Measurements from ENCODE around the gene P3H3. TPM values are rescaled to one million over a fixed set of nuclear protein-coding genes. Genes with fewer than 3 reads are reported as not detected.

P3H3 gene
- polyA plus RNA-seq, 3 donors from 2014 or later = not detected

Other genes starting within 250 kb of the P3H3 start
- 10 to 100 TPM; 13.6 to 59.5 (median 20.7) TPM for gene CHD4, start 221.0 kb upstream of the P3H3 start, polyA plus RNA-seq
- 10 to 100 TPM in 2 of 3 donors, 1 to 10 TPM in 1; 9.6 to 36.1 (median 11.6) TPM for gene LPAR5, start 192.4 kb upstream of the P3H3 start, polyA plus RNA-seq
- gene ACRBP, start 181.0 kb upstream of the P3H3 start, polyA plus RNA-seq = 10 to 100 TPM in 1 of 3 donors, 1 to 10 TPM in 1, not detected in 1; 4.2 to 10.2 TPM
- gene ING4, start 165.3 kb upstream of the P3H3 start, polyA plus RNA-seq = 100 to 1,000 TPM in 1 of 3 donors, 10 to 100 TPM in 2; 60.7 to 156 (median 93.9) TPM
- gene ZNF384, start 139.0 kb upstream of the P3H3 start, polyA plus RNA-seq = 10 to 100 TPM; 14.6 to 41.5 (median 31.6) TPM
- gene PIANP, start 127.6 kb upstream of the P3H3 start, polyA plus RNA-seq = not detected
- gene COPS7A, start 104.4 kb upstream of the P3H3 start, polyA plus RNA-seq = 10 to 100 TPM; 34.1 to 62.1 (median 45.6) TPM
- 100 to 1,000 TPM; 102 to 165 (median 155) TPM for gene MLF2, start 75.3 kb upstream of the P3H3 start, polyA plus RNA-seq
- gene PTMS, start 62.0 kb upstream of the P3H3 start, polyA plus RNA-seq = 1 to 10 TPM in 2 of 3 donors, under 1 TPM in 1; 0.40 to 8.0 (median 4.9) TPM
- 1 to 10 TPM; 1.3 to 8.3 (median 1.6) TPM for gene LAG3, start 55.9 kb upstream of the P3H3 start, polyA plus RNA-seq
- 10 to 100 TPM in 1 of 3 donors, 1 to 10 TPM in 2; 2.0 to 11.7 (median 6.6) TPM for gene CD4, start 38.9 kb upstream of the P3H3 start, polyA plus RNA-seq
- gene GPR162, start 6.6 kb upstream of the P3H3 start, polyA plus RNA-seq = not detected
- gene GNB3, start 12.5 kb downstream of the P3H3 start, polyA plus RNA-seq = not detected
- 1 to 10 TPM in 1 of 3 donors, under 1 TPM in 1, not detected in 1; 0.99 to 1.5 TPM for gene CDCA3, start 22.9 kb downstream of the P3H3 start, polyA plus RNA-seq
- gene USP5, start 23.7 kb downstream of the P3H3 start, polyA plus RNA-seq = 10 to 100 TPM; 41.3 to 54.0 (median 52.0) TPM
- 1,000 to 10,000 TPM in 1 of 3 donors, 100 to 1,000 TPM in 2; 801 to 1,209 (median 811) TPM for gene TPI1, start 39.1 kb downstream of the P3H3 start, polyA plus RNA-seq
- gene SPSB2, start 44.9 kb downstream of the P3H3 start, polyA plus RNA-seq = 10 to 100 TPM; 11.2 to 17.0 (median 11.4) TPM
- gene LRRC23, start 76.4 kb downstream of the P3H3 start, polyA plus RNA-seq = 1 to 10 TPM; 2.3 to 4.4 (median 2.4) TPM
- 1 to 10 TPM; 2.0 to 6.5 (median 3.8) TPM for gene ENO2, start 86.2 kb downstream of the P3H3 start, polyA plus RNA-seq
- 1 to 10 TPM in 2 of 3 donors, not detected in 1; 1.0 to 2.1 TPM for gene ATN1, start 99.6 kb downstream of the P3H3 start, polyA plus RNA-seq
- gene RNU7-1, start 115.4 kb downstream of the P3H3 start, polyA plus RNA-seq = not detected
- 100 to 1,000 TPM in 2 of 3 donors, 10 to 100 TPM in 1; 83.7 to 315 (median 170) TPM for gene C12orf57, start 115.6 kb downstream of the P3H3 start, polyA plus RNA-seq
- 100 to 1,000 TPM; 231 to 513 (median 294) TPM for gene PTPN6, start 122.9 kb downstream of the P3H3 start, polyA plus RNA-seq
- 100 to 1,000 TPM; 121 to 141 (median 136) TPM for gene PHB2, start 142.3 kb downstream of the P3H3 start, polyA plus RNA-seq
- 10 to 100 TPM; 46.2 to 83.8 (median 65.5) TPM for gene EMG1, start 142.5 kb downstream of the P3H3 start, polyA plus RNA-seq
- gene LPCAT3, start 190.1 kb downstream of the P3H3 start, polyA plus RNA-seq = 10 to 100 TPM; 18.4 to 39.2 (median 34.8) TPM
- gene C1S, start 232.3 kb downstream of the P3H3 start, polyA plus RNA-seq = not detected